Liver (tissue), 9 donors: ENCODE data around the gene PXDN. TPM values are rescaled to one million over a fixed set of nuclear protein-coding genes. Genes with fewer than 3 reads are reported as not detected.

Source experiments
- DNase-seq: peaks from one replicate; pipeline ENCODE4 v3.0.0-alpha.2; 2017; ENCODE audit warnings: low spot score
- H3K27ac ChIP-seq, 2 donors: one replicate each; pipeline ENCODE4 v1.7.0; 2013; ENCODE audit warnings: inconsistent platforms in 2 of 2, low read length in 2 of 2, control low read depth in 1 of 2, low read depth in 1 of 2, mild to moderate bottlenecking in 1 of 2
- H3K27me3 ChIP-seq, 4 donors: one replicate each; pipeline versions ENCODE4 v1.6.1 to v1.7.0; 2013; ENCODE audit warnings: low read length in 3 of 4, inconsistent platforms in 1 of 4, mild to moderate bottlenecking in 1 of 4, moderate library complexity in 1 of 4; ENCODE audit not compliant: control insufficient read depth in 4 of 4, insufficient read depth in 4 of 4
- H3K36me3 ChIP-seq, 4 donors: one replicate each; pipeline versions ENCODE4 v1.6.1 to v1.7.0; 2013; ENCODE audit warnings: low read length in 3 of 4, mild to moderate bottlenecking in 3 of 4, low read depth in 1 of 4, moderate library complexity in 1 of 4; ENCODE audit not compliant: control insufficient read depth in 4 of 4, insufficient read depth in 3 of 4
- H3K4me1 ChIP-seq, 4 donors: one replicate each; pipeline versions ENCODE4 v1.6.1 to v1.7.0; 2013; ENCODE audit warnings: low read length in 3 of 4, mild to moderate bottlenecking in 3 of 4, moderate library complexity in 1 of 4; ENCODE audit not compliant: control insufficient read depth in 4 of 4, insufficient read depth in 4 of 4
- H3K4me3 ChIP-seq, 3 donors: one replicate each; pipeline versions ENCODE4 v1.6.1 to v1.7.0; 2013; ENCODE audit warnings: low read length in 3 of 3, control low read depth in 1 of 3, low read depth in 1 of 3, mild to moderate bottlenecking in 1 of 3
- H3K9ac ChIP-seq, 2 donors: one replicate each; pipeline ENCODE4 v1.7.0; 2013; ENCODE audit warnings: low read length in 2 of 2, mild to moderate bottlenecking in 2 of 2, moderate library complexity in 2 of 2, control low read depth in 1 of 2, low read depth in 1 of 2
- H3K9me3 ChIP-seq, 4 donors: one replicate each; pipeline versions ENCODE4 v1.6.1 to v1.7.0; 2013; ENCODE audit warnings: low read length in 3 of 4; ENCODE audit not compliant: control insufficient read depth in 4 of 4
- FOXA1 ChIP-seq: IDR thresholded peaks from 2 replicates; pipeline ENCODE4 v1.6.1; 2016; ENCODE audit warnings: antibody characterized with exemption
- FOXA2 ChIP-seq: IDR thresholded peaks from 2 replicates; pipeline ENCODE4 v1.6.1; 2016; ENCODE audit warnings: antibody characterized with exemption
- GABPA ChIP-seq, 2 donors: IDR thresholded peaks in 1 of 2; conservative IDR thresholded peaks in 1 of 2; 2 replicates each; pipeline ENCODE4 v1.6.1; 2016; ENCODE audit warnings: antibody characterized with exemption in 2 of 2, mild to moderate bottlenecking in 1 of 2, moderate library complexity in 1 of 2
- HNF4G ChIP-seq: IDR thresholded peaks from 2 replicates; pipeline ENCODE4 v1.6.1; 2016; ENCODE audit warnings: antibody characterized with exemption
- JUND ChIP-seq, 2 donors: IDR thresholded peaks; 2 replicates each; pipeline ENCODE4 v1.6.1; 2016; ENCODE audit warnings: antibody characterized with exemption in 2 of 2
- RAD21 ChIP-seq, 2 donors: IDR thresholded peaks; 2 replicates each; pipeline ENCODE4 v1.6.1; 2016; ENCODE audit warnings: antibody characterized with exemption in 2 of 2, mild to moderate bottlenecking in 2 of 2
- RXRA ChIP-seq, 2 donors: IDR thresholded peaks; 2 replicates each; pipeline ENCODE4 v1.6.1; 2017 to 2018; ENCODE audit warnings: antibody characterized with exemption in 2 of 2, mild to moderate bottlenecking in 1 of 2
- SP1 ChIP-seq: IDR thresholded peaks from 2 replicates; pipeline ENCODE4 v1.6.1; 2018; ENCODE audit warnings: antibody characterized with exemption, mild to moderate bottlenecking
- TAF1 ChIP-seq: conservative IDR thresholded peaks from 2 replicates; pipeline ENCODE4 v1.6.1; 2016; ENCODE audit warnings: antibody characterized with exemption, mild to moderate bottlenecking
- YY1 ChIP-seq: IDR thresholded peaks from 2 replicates; pipeline ENCODE4 v1.6.1; 2016; ENCODE audit warnings: antibody characterized with exemption, mild to moderate bottlenecking
- WGBS: extraction: QIAGEN DNeasy Blood & Tissue Kit; methylation state at CpG from one replicate; pipeline ENCODE4 v1.1.7; 2013; 5-methylcytosine and 5-hydroxymethylcytosine counted together
- polyA plus RNA-seq, 2 donors: library from polyadenylated mRNA; stranded (reverse) in 1 of 2; unstranded in 1 of 2; fragments of 200-250 nt in 1 of 2; fragments of >200 nt in 1 of 2; fragmentation: Nextera tagmentation in 1 of 2; extraction: Ambion mirVana in 1 of 2; gene quantifications; one replicate each; pipeline versions ENCODE4 v1.2.1 to v1.2.3, GENCODE V29; 2013 to 2015
- total RNA-seq, 2 donors: library from RNA; depleted of rRNA; stranded (reverse); fragments of >200 nt; gene quantifications; one replicate each; pipeline ENCODE4 v1.2.3, GENCODE V29; 2014
- TF ChIP-seq, protein P1 (sequence below): fragments of 150-350 bp; IDR thresholded peaks from 2 replicates; pipeline ENCODE4 v1.5.1; 2017; ENCODE audit warnings: improper control_type of control experiment, low read depth, low read length; ENCODE audit not compliant: missing input control
- TF ChIP-seq, protein P2 (sequence below): IDR thresholded peaks from 2 replicates; pipeline ENCODE4 v1.6.1; 2016; ENCODE audit warnings: antibody characterized with exemption
- TF ChIP-seq, protein P3 (sequence below): IDR thresholded peaks from 2 replicates; pipeline ENCODE4 v1.6.1; 2016; ENCODE audit warnings: antibody characterized with exemption
- TF ChIP-seq, protein P4 (sequence below): IDR thresholded peaks from 2 replicates; pipeline ENCODE4 v1.6.1; 2016; ENCODE audit warnings: antibody characterized with exemption, mild to moderate bottlenecking
- donor health status: healthy.
- donor health status: healthy.
- donor health status: healthy.
- donor health status: healthy.
- donor health status: healthy.

The PXDN gene
- total and polyA plus RNA-seq, 4 donors: 4.2 to 21.5 (median 16.9) TPM

DNA sequence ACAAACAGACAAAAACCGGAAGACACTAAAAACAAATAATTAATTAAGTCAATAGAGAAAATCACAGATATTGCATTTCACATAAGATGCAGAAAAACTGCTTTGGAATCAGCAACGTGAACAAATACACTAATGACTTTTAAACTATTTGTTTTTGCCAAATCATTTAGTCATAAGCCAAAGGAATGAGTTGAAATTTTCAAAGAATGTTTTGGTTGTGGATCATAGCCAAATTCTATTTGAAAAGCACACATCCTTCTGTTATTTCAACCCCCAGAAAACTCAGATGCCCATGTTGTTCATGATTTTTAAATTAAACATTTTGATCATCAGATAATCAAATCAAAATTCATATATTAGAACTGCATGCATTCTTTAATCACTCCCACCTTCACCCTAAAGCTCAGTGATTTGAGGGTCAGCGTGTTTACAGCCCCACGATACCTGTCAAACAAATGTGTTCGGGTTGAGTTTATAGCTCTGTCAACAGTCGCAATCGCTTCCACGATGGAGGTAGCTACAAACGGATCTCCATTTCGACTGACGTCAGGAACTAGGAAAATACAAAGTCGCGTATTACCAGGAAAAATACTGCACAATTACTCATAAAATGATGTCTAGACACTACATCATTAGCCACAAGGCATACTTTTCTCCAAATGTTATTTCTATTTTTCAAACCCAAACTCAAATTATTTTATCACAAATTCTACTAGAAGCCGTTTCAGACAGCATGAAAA lies 90.2 kb downstream of the PXDN start:
- Histone ChIP-seq H3K9me3 (no peaks in the 10 kb centered on the region), H3K4me3 (no peak overlapping the region), H3K9ac (no peak overlapping the region), H3K4me1 (no peaks in the 10 kb centered on the region), H3K27ac (peak overlapping the region in 1 of 2 donors; percentile 25), H3K36me3 (no peaks in the 10 kb centered on the region), H3K27me3 (no peaks in the 10 kb centered on the region)
- DNase-seq: no peak
- TF ChIP-seq, protein P1, sequence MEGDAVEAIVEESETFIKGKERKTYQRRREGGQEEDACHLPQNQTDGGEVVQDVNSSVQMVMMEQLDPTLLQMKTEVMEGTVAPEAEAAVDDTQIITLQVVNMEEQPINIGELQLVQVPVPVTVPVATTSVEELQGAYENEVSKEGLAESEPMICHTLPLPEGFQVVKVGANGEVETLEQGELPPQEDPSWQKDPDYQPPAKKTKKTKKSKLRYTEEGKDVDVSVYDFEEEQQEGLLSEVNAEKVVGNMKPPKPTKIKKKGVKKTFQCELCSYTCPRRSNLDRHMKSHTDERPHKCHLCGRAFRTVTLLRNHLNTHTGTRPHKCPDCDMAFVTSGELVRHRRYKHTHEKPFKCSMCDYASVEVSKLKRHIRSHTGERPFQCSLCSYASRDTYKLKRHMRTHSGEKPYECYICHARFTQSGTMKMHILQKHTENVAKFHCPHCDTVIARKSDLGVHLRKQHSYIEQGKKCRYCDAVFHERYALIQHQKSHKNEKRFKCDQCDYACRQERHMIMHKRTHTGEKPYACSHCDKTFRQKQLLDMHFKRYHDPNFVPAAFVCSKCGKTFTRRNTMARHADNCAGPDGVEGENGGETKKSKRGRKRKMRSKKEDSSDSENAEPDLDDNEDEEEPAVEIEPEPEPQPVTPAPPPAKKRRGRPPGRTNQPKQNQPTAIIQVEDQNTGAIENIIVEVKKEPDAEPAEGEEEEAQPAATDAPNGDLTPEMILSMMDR: no peak
- TF ChIP-seq, protein P2, sequence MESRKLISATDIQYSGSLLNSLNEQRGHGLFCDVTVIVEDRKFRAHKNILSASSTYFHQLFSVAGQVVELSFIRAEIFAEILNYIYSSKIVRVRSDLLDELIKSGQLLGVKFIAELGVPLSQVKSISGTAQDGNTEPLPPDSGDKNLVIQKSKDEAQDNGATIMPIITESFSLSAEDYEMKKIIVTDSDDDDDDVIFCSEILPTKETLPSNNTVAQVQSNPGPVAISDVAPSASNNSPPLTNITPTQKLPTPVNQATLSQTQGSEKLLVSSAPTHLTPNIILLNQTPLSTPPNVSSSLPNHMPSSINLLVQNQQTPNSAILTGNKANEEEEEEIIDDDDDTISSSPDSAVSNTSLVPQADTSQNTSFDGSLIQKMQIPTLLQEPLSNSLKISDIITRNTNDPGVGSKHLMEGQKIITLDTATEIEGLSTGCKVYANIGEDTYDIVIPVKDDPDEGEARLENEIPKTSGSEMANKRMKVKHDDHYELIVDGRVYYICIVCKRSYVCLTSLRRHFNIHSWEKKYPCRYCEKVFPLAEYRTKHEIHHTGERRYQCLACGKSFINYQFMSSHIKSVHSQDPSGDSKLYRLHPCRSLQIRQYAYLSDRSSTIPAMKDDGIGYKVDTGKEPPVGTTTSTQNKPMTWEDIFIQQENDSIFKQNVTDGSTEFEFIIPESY: no peak
- TF ChIP-seq HNF4G (no peak), YY1 (no peak), GABPA (IDR thresholded peaks at IDR 0.05 in 1 of 2, conservative IDR thresholded peaks at IDR 0.05 in 1 of 2) (no peak), TAF1 (no peak), FOXA2 (no peak), RXRA (IDR thresholded peaks at IDR 0.05) (no peak), RAD21 (IDR thresholded peaks at IDR 0.05) (no peak), SP1 (no peak), FOXA1 (no peak), JUND (IDR thresholded peaks at IDR 0.05) (no peak)
- TF ChIP-seq, protein P3, sequence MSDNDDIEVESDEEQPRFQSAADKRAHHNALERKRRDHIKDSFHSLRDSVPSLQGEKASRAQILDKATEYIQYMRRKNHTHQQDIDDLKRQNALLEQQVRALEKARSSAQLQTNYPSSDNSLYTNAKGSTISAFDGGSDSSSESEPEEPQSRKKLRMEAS: no peak
- WGBS: 81% methylated on average over 14 of the region's 14 CpGs

DNA sequence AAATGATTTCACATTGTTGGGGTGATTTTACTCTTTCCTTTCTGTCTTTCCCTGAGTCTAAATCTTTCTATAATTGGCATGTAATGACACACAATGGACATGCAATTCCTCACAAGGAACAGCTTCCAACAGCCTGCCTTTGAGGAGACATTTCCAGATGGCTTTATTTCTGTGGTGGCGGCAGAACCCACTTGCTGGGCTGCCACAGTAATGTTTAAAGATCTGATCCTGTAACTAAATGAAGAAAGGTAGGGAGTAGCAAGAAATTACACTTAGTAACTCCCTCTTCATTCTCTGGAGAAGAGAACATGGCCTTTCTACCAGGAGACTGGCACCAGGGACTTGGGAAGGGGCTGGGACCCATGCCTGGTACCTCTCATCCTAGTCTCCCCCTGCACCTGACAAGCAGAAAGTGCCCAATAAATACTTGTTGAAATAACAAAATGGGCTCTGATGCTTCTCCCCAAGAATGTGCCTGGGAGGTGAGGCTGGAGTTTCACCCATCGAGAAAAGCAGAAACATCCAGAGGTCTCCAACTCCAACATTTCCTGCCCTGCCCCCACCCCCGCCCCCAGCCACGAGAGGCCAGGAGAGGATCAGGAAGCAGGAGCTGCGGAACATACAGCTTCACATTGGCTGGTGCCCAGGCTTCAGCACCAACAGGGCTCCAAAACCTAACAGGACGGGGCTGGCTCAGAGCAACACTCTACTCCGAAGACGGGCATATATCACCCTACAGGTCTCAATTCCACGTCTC lies 92.1 kb downstream of the PXDN start:
- Histone ChIP-seq H3K4me1 (no peaks in the 10 kb centered on the region), H3K36me3 (no peaks in the 10 kb centered on the region), H3K9me3 (no peaks in the 10 kb centered on the region), H3K4me3 (no peak overlapping the region), H3K27me3 (no peaks in the 10 kb centered on the region), H3K27ac (peak overlapping the region; percentile 25 to 44), H3K9ac (no peak overlapping the region)
- no peak for DNase-seq
- WGBS: 64% methylated on average over 9 of the region's 9 CpGs
- TF ChIP-seq RXRA (IDR thresholded peaks at IDR 0.05) (no peak), RAD21 (IDR thresholded peaks at IDR 0.05) (peak; percentile 10 to 31)
- TF ChIP-seq, protein P4, sequence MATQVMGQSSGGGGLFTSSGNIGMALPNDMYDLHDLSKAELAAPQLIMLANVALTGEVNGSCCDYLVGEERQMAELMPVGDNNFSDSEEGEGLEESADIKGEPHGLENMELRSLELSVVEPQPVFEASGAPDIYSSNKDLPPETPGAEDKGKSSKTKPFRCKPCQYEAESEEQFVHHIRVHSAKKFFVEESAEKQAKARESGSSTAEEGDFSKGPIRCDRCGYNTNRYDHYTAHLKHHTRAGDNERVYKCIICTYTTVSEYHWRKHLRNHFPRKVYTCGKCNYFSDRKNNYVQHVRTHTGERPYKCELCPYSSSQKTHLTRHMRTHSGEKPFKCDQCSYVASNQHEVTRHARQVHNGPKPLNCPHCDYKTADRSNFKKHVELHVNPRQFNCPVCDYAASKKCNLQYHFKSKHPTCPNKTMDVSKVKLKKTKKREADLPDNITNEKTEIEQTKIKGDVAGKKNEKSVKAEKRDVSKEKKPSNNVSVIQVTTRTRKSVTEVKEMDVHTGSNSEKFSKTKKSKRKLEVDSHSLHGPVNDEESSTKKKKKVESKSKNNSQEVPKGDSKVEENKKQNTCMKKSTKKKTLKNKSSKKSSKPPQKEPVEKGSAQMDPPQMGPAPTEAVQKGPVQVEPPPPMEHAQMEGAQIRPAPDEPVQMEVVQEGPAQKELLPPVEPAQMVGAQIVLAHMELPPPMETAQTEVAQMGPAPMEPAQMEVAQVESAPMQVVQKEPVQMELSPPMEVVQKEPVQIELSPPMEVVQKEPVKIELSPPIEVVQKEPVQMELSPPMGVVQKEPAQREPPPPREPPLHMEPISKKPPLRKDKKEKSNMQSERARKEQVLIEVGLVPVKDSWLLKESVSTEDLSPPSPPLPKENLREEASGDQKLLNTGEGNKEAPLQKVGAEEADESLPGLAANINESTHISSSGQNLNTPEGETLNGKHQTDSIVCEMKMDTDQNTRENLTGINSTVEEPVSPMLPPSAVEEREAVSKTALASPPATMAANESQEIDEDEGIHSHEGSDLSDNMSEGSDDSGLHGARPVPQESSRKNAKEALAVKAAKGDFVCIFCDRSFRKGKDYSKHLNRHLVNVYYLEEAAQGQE: no peak
